ENCODE results near the gene PIP5K1A. TPM values are rescaled to one million over a fixed set of nuclear protein-coding genes. Genes with fewer than 3 reads are reported as not detected.

Gene PIP5K1A
- total and polyA plus RNA-seq, 9 of the 15 experiments (the other 6 are each of a cell fraction or from before 2014, with no cell fraction given), result 1.9 to 42.4 (median 18.8) TPM

- TF ChIP-seq CLOCK (CRISPR knock-in tag; IDR thresholded peaks at IDR 0.05; ENCODE audit: borderline replicate concordance), result no peak
- no peak for TF ChIP-seq XRCC4 (IDR thresholded peaks at IDR 0.05; ENCODE audit: extremely low read depth, insufficient read depth, insufficient read length)
- 0 out of 2 replicates have a peak, but pooled peaks have one; percentile 17 for TF ChIP-seq ZNF668 (CRISPR knock-in tag; IDR thresholded peaks at IDR 0.05)
- no peak for TF ChIP-seq ATF1 (CRISPR knock-in tag; IDR thresholded peaks at IDR 0.05)
- TF ChIP-seq ATF1 (tag; IDR thresholded peaks at IDR 0.05), result peak; percentile 89
- TF ChIP-seq ASH1L (IDR thresholded peaks at IDR 0.05; ENCODE audit: borderline replicate concordance, low read depth, partially characterized antibody), result peak; percentile 90
- TF ChIP-seq TAF1 (IDR thresholded peaks at IDR 0.05; ENCODE audit: control insufficient read depth, extremely low read depth, insufficient read depth, low read length, severe bottlenecking), result peak; percentile 77
- TF ChIP-seq ZNF740 (CRISPR knock-in tag; IDR thresholded peaks at IDR 0.05), result no peak
- no peak for TF ChIP-seq ZNF740 (tag; IDR thresholded peaks at IDR 0.05)
- no peak for TF ChIP-seq ZNF512 (tag; IDR thresholded peaks at IDR 0.05)
- TF ChIP-seq RUNX1 (IDR thresholded peaks at IDR 0.05; ENCODE audit: low read depth), result no peak
- peak; percentile 100 for TF ChIP-seq ZBTB8A (IDR thresholded peaks at IDR 0.05; ENCODE audit: partially characterized antibody)
- TF ChIP-seq ZNF398 (CRISPR knock-in tag; IDR thresholded peaks at IDR 0.05), result no peak
- TF ChIP-seq TAF15 (IDR thresholded peaks at IDR 0.05; ENCODE audit: low read depth, low read length), result no peak
- TF ChIP-seq NFE2 (IDR thresholded peaks at IDR 0.05; ENCODE audit: low read depth), result no peak; the same call in 1 of the 2 replicates
- no peak for TF ChIP-seq NFE2L1 (tag; IDR thresholded peaks at IDR 0.05; ENCODE audit: borderline replicate concordance, low read depth)
- TF ChIP-seq MTA3 (IDR thresholded peaks at IDR 0.05; ENCODE audit: borderline replicate concordance), result peak; percentile 100
- TF ChIP-seq POLR2B (IDR thresholded peaks at IDR 0.05; ENCODE audit: low read depth, partially characterized antibody), result peak; percentile 51
These were observed 32.4 kb upstream of the PIP5K1A start, which contains the start of the genes LYSMD1 and SCNM1 (continued) for GRCh38 chr1:151165738-151166504.

All from K562 (cell line).